Thyroid gland (tissue), 4 donors: ENCODE measurements around the gene SCEL.

Experiments used
- CTCF ChIP-seq, 6 experiments: fragments of 200-600 bp in 3 of 6; fragments of 450-650 bp in 3 of 6; sonication (generic) in 3 of 6; IDR thresholded peaks; one replicate each; pipeline ENCODE4 v1.5.1; 2016 to 2019; ENCODE audit warnings: antibody characterized with exemption in 6 of 6, mild to moderate bottlenecking in 2 of 6, inconsistent platforms in 1 of 6, moderate library complexity in 1 of 6
- POLR2A ChIP-seq, 2 donors: fragments of 450-650 bp; IDR thresholded peaks; one replicate each; pipeline ENCODE4 v1.6.1; 2017; ENCODE audit warnings: antibody characterized with exemption in 2 of 2, mild to moderate bottlenecking in 2 of 2, moderate library complexity in 1 of 2

DNA sequence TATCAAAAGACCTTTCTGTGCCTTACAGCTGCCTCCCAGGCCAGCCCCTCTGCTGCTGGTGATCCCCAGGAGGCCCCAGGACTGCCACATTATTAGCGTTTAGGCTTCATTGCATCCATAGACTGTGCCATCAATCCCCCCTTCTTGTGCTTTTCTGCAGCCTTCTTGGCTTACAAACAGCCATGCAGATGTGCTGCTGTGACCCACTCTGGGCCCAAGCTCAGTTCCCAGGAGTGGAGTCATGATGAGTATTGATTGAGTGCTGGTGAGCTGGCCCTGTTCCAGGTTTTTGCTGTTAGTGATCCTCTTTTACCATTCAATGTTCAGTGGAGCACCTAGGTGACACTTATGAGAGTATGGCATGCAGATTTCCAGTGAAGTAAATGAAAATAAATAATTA lies 102.1 kb downstream of the SCEL start:
- TF ChIP-seq POLR2A (IDR thresholded peaks at IDR 0.05) (no peak), CTCF (IDR thresholded peaks at IDR 0.05) (no peak)
